Measurements from ENCODE around the gene RALGAPA2.

Gene RALGAPA2

GRCh38 chr20:20720158-20720557 is 7.7 kb upstream of the RALGAPA2 start:
- DNase-seq = no peak

GRCh38 chr20:20719411-20719810 is 7.0 kb upstream of the RALGAPA2 start:
- no peak for DNase-seq

GRCh38 chr20:20713244-20713765 is 861 bp upstream of the RALGAPA2 start:
- DNase-seq = no peak

GRCh38 chr20:20712004-20712473 is 405 bp downstream of the RALGAPA2 start:
- no peak for DNase-seq

GRCh38 chr20:20711413-20711812 is 1.0 kb downstream of the RALGAPA2 start:
- DNase-seq = no peak

GRCh38 chr20:20710443-20711315 is 1.8 kb downstream of the RALGAPA2 start:
- DNase-seq = no peak

- DNase-seq = no peak
Observed at GRCh38 chr20:20709887-20710286, 2.6 kb downstream of the RALGAPA2 start.

GRCh38 chr20:20706285-20706684 is 6.2 kb downstream of the RALGAPA2 start:
- no peak for DNase-seq

GRCh38 chr20:20702330-20703245 is 9.9 kb downstream of the RALGAPA2 start:
- no peak for DNase-seq

GRCh38 chr20:20699917-20700316 is 12.5 kb downstream of the RALGAPA2 start:
- DNase-seq = no peak

GRCh38 chr20:20699144-20699543 is 13.3 kb downstream of the RALGAPA2 start:
- DNase-seq = no peak

GRCh38 chr20:20697325-20697845 is 15.1 kb downstream of the RALGAPA2 start:
- DNase-seq = no peak

GRCh38 chr20:20695250-20695816 is 17.1 kb downstream of the RALGAPA2 start:
- DNase-seq = no peak

- DNase-seq = no peak
Observed at GRCh38 chr20:20694591-20694990, 17.9 kb downstream of the RALGAPA2 start.

GRCh38 chr20:20692587-20692986 is 19.9 kb downstream of the RALGAPA2 start:
- no peak for DNase-seq

GRCh38 chr20:20691477-20692235 is 20.8 kb downstream of the RALGAPA2 start:
- DNase-seq = no peak

GRCh38 chr20:20690676-20691476 is 21.6 kb downstream of the RALGAPA2 start:
- DNase-seq = no peak

- DNase-seq = no peak
Observed at GRCh38 chr20:20687319-20687718, 25.1 kb downstream of the RALGAPA2 start.

GRCh38 chr20:20685635-20686034 is 26.8 kb downstream of the RALGAPA2 start:
- DNase-seq = no peak

GRCh38 chr20:20683481-20684321 is 28.7 kb downstream of the RALGAPA2 start:
- DNase-seq = no peak
